Activated B cell treated with CpG ODN at 0.5 μM for 24 hours (primary cell): Measurements from ENCODE around the gene SNX30. TPM values are rescaled to one million over a fixed set of nuclear protein-coding genes. Genes with fewer than 3 reads are reported as not detected.

Source experiments
- ATAC-seq: fragments of 200-7000 bp; cut with Tn5 transposase; one replicate; pipeline ENCODE4 v1.10.0; 2021; ENCODE audit warnings: low read depth, mild to moderate bottlenecking, moderate library complexity
- CTCF ChIA-PET: fragments of 350-600 bp; sonication (Branson Sonifier 250); formaldehyde crosslinking; loops from one replicate; lab custom pipeline; 2021; ENCODE audit warnings: antibody characterized with exemption; lab: Charles Lee
- POLR2A ChIA-PET: fragments of 350-600 bp; sonication (Branson Sonifier 250); formaldehyde crosslinking; loops from one replicate; lab custom pipeline; 2021; ENCODE audit warnings: antibody characterized with exemption; lab: Charles Lee
- DNase-seq: peaks from one replicate; pipeline ENCODE4 v3.0.0; 2022
- H3K27ac Mint-ChIP-seq: one replicate; pipeline ENCODE4 v1.8.0; 2020; ENCODE audit warnings: mixed read lengths
- H3K27me3 Mint-ChIP-seq: one replicate; pipeline ENCODE4 v1.8.0; 2021; ENCODE audit warnings: mixed read lengths
- H3K36me3 Mint-ChIP-seq: one replicate; pipeline ENCODE4 v1.8.0; 2021; ENCODE audit warnings: low read depth, mixed read lengths
- H3K4me1 Mint-ChIP-seq: one replicate; pipeline ENCODE4 v1.8.0; 2021; ENCODE audit warnings: mixed read lengths
- H3K4me3 Mint-ChIP-seq: one replicate; pipeline ENCODE4 v1.8.0; 2020; ENCODE audit warnings: mild to moderate bottlenecking, mixed read lengths
- H3K9me3 Mint-ChIP-seq: one replicate; pipeline ENCODE4 v1.8.0; 2020; ENCODE audit warnings: mixed read lengths
- CTCF ChIP-seq: fragments of 200-600 bp; IDR thresholded peaks from one replicate; pipeline ENCODE4 v1.8.0; 2022; ENCODE audit warnings: antibody characterized with exemption, mild to moderate bottlenecking
- intact Hi-C: fragments of 100-400 bp; cut with micrococcal nuclease; formaldehyde crosslinking; loops from one replicate; pipeline ENCODE4 v1.15.1; 2024
- total RNA-seq: library from RNA; stranded (reverse); gene quantifications from 2 replicates; pipeline ENCODE4 v1.2.3, GENCODE V29; 2022

The SNX30 gene
- total RNA-seq, 1 donor from 2014 or later = 6.5 TPM

- Mint-ChIP-seq H3K36me3 (no peaks in the 10 kb centered on the region), H3K27me3 (no peaks in the 10 kb centered on the region), H3K9me3 (no peaks in the 10 kb centered on the region), H3K27ac (no peak overlapping the region), H3K4me3 (no peak overlapping the region), H3K4me1 (peaks cover 46% of the 10 kb centered on the region)
- ChIA-PET POLR2A (no interaction called here), CTCF (interaction anchor here (1.2 kb wide), 1 partner anchor 347 kb away, joined by 3 read pairs; no protein-coding TSS in a partner anchor)
- intact Hi-C loops = loop anchor here (2.0 to 5.0 kb wide), 3 partner anchors 347 to 1193 kb away; partner anchors contain the start of gene PTGR1
- DNase-seq = no peak
- no peak for ATAC-seq
- no peak for TF ChIP-seq CTCF
Measured at GRCh38 chr9:112789891-112790774, 39.6 kb downstream of the SNX30 start.

DNA sequence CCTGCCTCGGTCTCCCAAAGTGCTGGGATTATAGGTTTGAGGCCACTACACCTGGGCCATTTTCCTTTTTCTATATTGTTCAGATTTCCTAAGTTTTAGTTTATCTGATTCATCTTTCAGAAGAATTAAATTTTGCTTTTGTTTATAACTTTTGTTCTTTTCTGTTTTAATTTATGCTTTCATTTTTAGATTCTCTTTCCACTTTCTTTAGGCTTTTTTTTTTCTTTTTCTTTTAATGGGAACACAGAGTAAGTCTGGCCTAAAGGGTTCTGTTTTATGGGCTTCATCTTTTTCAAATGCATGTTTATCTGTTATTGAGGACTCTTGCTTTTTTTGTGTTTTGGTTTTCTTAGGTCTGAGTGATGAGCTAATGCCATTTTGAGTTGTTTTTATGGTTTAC is 42.1 kb downstream of the SNX30 start:
- Mint-ChIP-seq H3K4me3 (no peak overlapping the region), H3K27me3 (no peaks in the 10 kb centered on the region), H3K36me3 (no peaks in the 10 kb centered on the region), H3K4me1 (peaks cover 31% of the 10 kb centered on the region), H3K27ac (no peak overlapping the region), H3K9me3 (no peaks in the 10 kb centered on the region)
- ChIA-PET POLR2A (interaction anchor here (0.6 to 1.7 kb wide), 4 partner anchors 75 to 1303 kb away, joined by 3 to 6 read pairs (median 5); partner anchors contain the start of genes HSDL2 and INIP), CTCF (interaction anchor here (0.6 to 2.8 kb wide), 33 partner anchors 9 to 1195 kb away, joined by 3 to 24 read pairs (median 4); partner anchors contain the start of genes HSDL2, INIP and KIAA1958)
- intact Hi-C loops = loop anchor here (1.0 to 5.0 kb wide), 9 partner anchors 28 to 1195 kb away; partner anchors contain the start of genes HSDL2 and PTGR1
- no peak for DNase-seq
- no peak for ATAC-seq
- no peak for TF ChIP-seq CTCF

DNA sequence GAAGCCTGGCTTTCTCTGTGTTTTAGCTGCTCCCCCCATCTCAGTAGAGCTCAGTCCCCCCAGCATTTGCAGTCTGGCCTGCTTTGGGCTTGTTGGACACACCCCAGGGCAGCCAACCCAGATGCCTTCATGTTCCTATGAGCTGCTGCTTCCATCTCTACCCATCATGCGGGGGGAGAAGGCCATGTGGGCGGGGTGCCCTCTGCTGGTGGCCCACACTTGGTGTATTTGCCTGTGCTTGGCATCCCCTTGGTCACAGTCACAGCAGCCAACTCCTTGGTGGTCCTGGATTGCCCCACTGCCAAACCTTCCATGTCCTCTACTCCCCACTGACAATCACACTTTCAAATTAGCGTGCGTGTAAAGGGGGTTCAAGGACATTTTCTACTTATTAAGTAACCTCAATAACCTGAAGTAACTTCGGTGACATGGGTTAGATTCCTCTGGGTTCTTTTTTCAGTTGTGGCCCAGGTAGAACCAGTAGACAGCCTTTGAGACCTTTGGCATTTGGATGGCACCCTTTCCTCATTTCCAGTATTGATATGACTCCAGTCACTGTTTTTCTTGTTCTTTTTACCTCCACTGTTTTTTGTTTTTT is 42.8 kb downstream of the SNX30 start:
- POLR2A ChIA-PET = interaction anchor here (0.6 to 1.7 kb wide), 4 partner anchors 75 to 488 kb away, joined by 4 to 8 read pairs (median 6); partner anchors contain the start of genes HSDL2 and INIP
- Mint-ChIP-seq H3K27ac (no peak overlapping the region), H3K4me3 (no peak overlapping the region)

GRCh38 chr9:112794731-112795130 is 44.2 kb downstream of the SNX30 start:
- no peak for TF ChIP-seq CTCF
- POLR2A ChIA-PET = no interaction called here
- intact Hi-C loops = loop anchor here (5.0 kb wide), 2 partner anchors 697 to 1197 kb away; partner anchors contain the start of gene PTGR1
- H3K27ac Mint-ChIP-seq = no peak overlapping the region
- no peak overlapping the region for H3K4me3 Mint-ChIP-seq
- no peaks in the 10 kb centered on the region for H3K27me3 Mint-ChIP-seq
- ATAC-seq = no peak
- CTCF ChIA-PET = no interaction called here
- no peak for DNase-seq
- peaks cover 18% of the 10 kb centered on the region for H3K4me1 Mint-ChIP-seq
- no peaks in the 10 kb centered on the region for H3K9me3 Mint-ChIP-seq
- H3K36me3 Mint-ChIP-seq = no peaks in the 10 kb centered on the region

More for the DNA sequence above, 42.8 kb downstream of the SNX30 start:
- no peak for TF ChIP-seq CTCF
- DNase-seq (peak; percentile 72), ATAC-seq (peak; percentile 99)
- Mint-ChIP-seq H3K4me1 (peaks cover 24% of the 10 kb centered on the region), H3K27me3 (no peaks in the 10 kb centered on the region), H3K9me3 (no peaks in the 10 kb centered on the region), H3K36me3 (no peaks in the 10 kb centered on the region)
- CTCF ChIA-PET = interaction anchor here (0.6 to 2.8 kb wide), 33 partner anchors 9 to 1195 kb away, joined by 3 to 24 read pairs (median 4); partner anchors contain the start of genes HSDL2, INIP and KIAA1958
- intact Hi-C loops = loop anchor here (1.0 to 5.0 kb wide), 9 partner anchors 27 to 1196 kb away; partner anchors contain the start of genes HSDL2 and PTGR1
